ENCODE data around the gene PRAC1. TPM values are rescaled to one million over a fixed set of nuclear protein-coding genes. Genes with fewer than 3 reads are reported as not detected.
"Not testable (repeated sequence)": the region's sequence is repeated elsewhere in the genome, so short reads cannot be mapped to it uniquely, and the experiment has no call there.

The PRAC1 gene
- total RNA-seq, 2 donors from 2014 or later = not detected

GRCh38 chr17:48717367-48718226 lies 4.7 kb downstream of the PRAC1 start:
- Histone ChIP-seq H3K27ac (no peak overlapping the region), H3K27me3 (peaks cover 10 to 42% of the 10 kb centered on the region in 2 donors), H3K4me1 (no peaks in the 10 kb centered on the region), H3K9me3 (peaks cover 0 to 10% (median 0%) of the 10 kb centered on the region in 3 donors), H3K36me3 (replicated peaks in 1 of 2; ENCODE audit: insufficient read depth in 1 of 2, low read depth in 2 of 2) (no peaks in the 10 kb centered on the region), H3K4me3 (no peak overlapping the region)
- WGBS, 2 donors = 9 to 16% methylated on average over 10 of the region's 10 CpGs
- ATAC-seq (no peak), DNase-seq (no peak)
- no peak for TF ChIP-seq POLR2A (IDR thresholded peaks at IDR 0.05)
- no peak for TF ChIP-seq CTCF (IDR thresholded peaks at IDR 0.05)
- intact Hi-C loops (cut with DNase I) = no loop called here

- H3K36me3 ChIP-seq (replicated peaks in 1 of 2; ENCODE audit: insufficient read depth in 1 of 2, low read depth in 2 of 2); H3K27ac ChIP-seq; H3K9me3 ChIP-seq; DNase-seq; H3K4me3 ChIP-seq; ATAC-seq; H3K4me1 ChIP-seq; intact Hi-C loops (cut with DNase I): not testable (repeated sequence)
- 59 to 71% methylated on average over 3 of the region's 3 CpGs for WGBS, 2 donors
- peaks cover 10 to 34% of the 10 kb centered on the region in 2 donors for H3K27me3 ChIP-seq
Observed at GRCh38 chr17:48716549-48716948, 5.8 kb downstream of the PRAC1 start.

- no peak for TF ChIP-seq CTCF (IDR thresholded peaks at IDR 0.05)
- no peak for TF ChIP-seq POLR2A (IDR thresholded peaks at IDR 0.05)
- peaks cover 10 to 34% of the 10 kb centered on the region in 2 donors for H3K27me3 ChIP-seq
- no peak for ATAC-seq
- 25 to 27% methylated on average over 5 of the region's 5 CpGs for WGBS, 2 donors
- peaks cover 0 to 10% (median 0%) of the 10 kb centered on the region in 3 donors for H3K9me3 ChIP-seq
- DNase-seq = no peak
- H3K36me3 ChIP-seq (replicated peaks in 1 of 2; ENCODE audit: insufficient read depth in 1 of 2, low read depth in 2 of 2) = no peaks in the 10 kb centered on the region
- no peak overlapping the region for H3K4me3 ChIP-seq
- intact Hi-C loops (cut with DNase I) = no loop called here
- no peak overlapping the region for H3K27ac ChIP-seq
- no peaks in the 10 kb centered on the region for H3K4me1 ChIP-seq
Observed at GRCh38 chr17:48715496-48716399, 6.6 kb downstream of the PRAC1 start.

- 44 to 45% methylated on average over 4 of the region's 4 CpGs for WGBS, 2 donors
- no peaks in the 10 kb centered on the region for H3K36me3 ChIP-seq (replicated peaks in 1 of 2; ENCODE audit: insufficient read depth in 1 of 2, low read depth in 2 of 2)
- ATAC-seq = no peak
- no peak for DNase-seq
- peaks cover 0 to 5% of the 10 kb centered on the region in 2 donors for H3K27me3 ChIP-seq
- TF ChIP-seq CTCF (IDR thresholded peaks at IDR 0.05) (no peak), POLR2A (IDR thresholded peaks at IDR 0.05) (no peak)
- no peak overlapping the region for H3K4me3 ChIP-seq
- no peak overlapping the region for H3K27ac ChIP-seq
- no peaks in the 10 kb centered on the region for H3K4me1 ChIP-seq
- intact Hi-C loops (cut with DNase I) = no loop called here
- no peaks in the 10 kb centered on the region for H3K9me3 ChIP-seq
Observed at GRCh38 chr17:48711128-48711527, 11.2 kb downstream of the PRAC1 start.
